Measurements from ENCODE around the gene UBR4. TPM values are rescaled to one million over a fixed set of nuclear protein-coding genes. Genes with fewer than 3 reads are reported as not detected.

UBR4 gene
- polyA plus RNA-seq, 1 donor (not counting 4 experiments of a cell fraction or from before 2014, with no cell fraction given), result 39.0 TPM

DNA sequence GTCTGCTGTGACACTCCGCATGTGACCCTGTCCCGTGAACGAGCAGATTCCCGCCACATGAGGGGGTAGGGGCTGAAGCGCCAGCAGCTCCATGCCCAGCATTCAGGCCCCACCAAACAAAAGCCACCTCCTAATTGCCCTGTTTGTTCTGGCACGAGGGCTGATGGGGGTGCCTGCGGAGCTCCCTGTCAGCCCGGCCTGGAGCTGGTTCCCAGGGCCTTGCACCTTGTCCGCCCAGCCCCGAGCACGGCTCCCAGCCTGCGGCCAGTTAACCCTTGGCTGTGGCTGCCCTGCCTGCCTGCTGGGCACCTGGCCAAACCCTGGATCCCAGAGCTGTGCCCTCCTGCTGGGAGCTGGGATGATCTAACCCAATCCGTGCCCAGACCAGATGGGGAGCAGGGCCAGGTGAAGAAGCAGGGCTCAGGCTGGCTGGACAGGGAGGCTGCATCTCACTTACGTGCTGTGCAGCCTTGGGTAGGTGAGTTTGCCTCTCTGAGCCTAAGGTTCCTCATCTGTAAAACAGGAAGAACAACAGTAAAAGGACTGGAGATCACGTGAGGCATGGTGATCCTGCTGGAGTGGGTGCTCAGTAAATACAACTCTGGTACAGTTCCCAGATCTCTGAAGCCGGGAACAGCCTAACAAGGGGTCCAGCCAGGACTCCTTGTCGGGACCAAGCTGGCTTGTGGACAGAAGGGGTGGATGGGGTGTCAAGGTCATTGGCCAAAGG, 142.7 kb downstream of the UBR4 start:
- no peak overlapping the region for H3K4me2 ChIP-seq (ENCODE audit: control insufficient read depth, extremely low read depth, insufficient read depth, low read depth, low read length)
- H3K9me3 ChIP-seq (ENCODE audit: control insufficient read depth, low read depth, low read length), result no peaks in the 10 kb centered on the region
- no peaks in the 10 kb centered on the region for H3K36me3 ChIP-seq (ENCODE audit: control insufficient read depth in 2 of 2, extremely low read depth in 1 of 2, insufficient read depth in 2 of 2, low read length in 2 of 2)
- no peak overlapping the region for H3K9ac ChIP-seq (ENCODE audit: control insufficient read depth, extremely low read depth, insufficient read depth, low read length)
- peaks cover 4% of the 10 kb centered on the region for H3K27me3 ChIP-seq (ENCODE audit: control insufficient read depth, extremely low read depth, insufficient read depth, low read length)
- H3K4me1 ChIP-seq (ENCODE audit: control insufficient read depth, extremely low read depth, insufficient read depth, low read length), result peaks cover 27% of the 10 kb centered on the region
- no peak overlapping the region for H3K4me3 ChIP-seq (ENCODE audit: control insufficient read depth in 2 of 3, extremely low read depth in 1 of 3, insufficient read depth in 2 of 3, low read depth in 1 of 3, low read length in 3 of 3)
- no peaks in the 10 kb centered on the region for H4K20me1 ChIP-seq (ENCODE audit: control insufficient read depth, extremely low read depth, insufficient read depth, low read length)
- H2AFZ ChIP-seq (ENCODE audit: control insufficient read depth, low read length), result no peak overlapping the region
- dilution Hi-C loops (cut with MboI; ENCODE audit: extremely low pct_ligation_motif_present, low sequenced_read_pairs), result no loop called here
- no peak for DNase-seq (ENCODE audit: low read depth, low spot score)
- H3K9me1 ChIP-seq (ENCODE audit: control insufficient read depth, extremely low read depth, insufficient read depth, low read length), result no peaks in the 10 kb centered on the region
- peak; percentile 23 for FAIRE-seq
- no peak for TF ChIP-seq EZH2 (IDR thresholded peaks at IDR 0.05; ENCODE audit: low read length)
- TF ChIP-seq, protein P1, sequence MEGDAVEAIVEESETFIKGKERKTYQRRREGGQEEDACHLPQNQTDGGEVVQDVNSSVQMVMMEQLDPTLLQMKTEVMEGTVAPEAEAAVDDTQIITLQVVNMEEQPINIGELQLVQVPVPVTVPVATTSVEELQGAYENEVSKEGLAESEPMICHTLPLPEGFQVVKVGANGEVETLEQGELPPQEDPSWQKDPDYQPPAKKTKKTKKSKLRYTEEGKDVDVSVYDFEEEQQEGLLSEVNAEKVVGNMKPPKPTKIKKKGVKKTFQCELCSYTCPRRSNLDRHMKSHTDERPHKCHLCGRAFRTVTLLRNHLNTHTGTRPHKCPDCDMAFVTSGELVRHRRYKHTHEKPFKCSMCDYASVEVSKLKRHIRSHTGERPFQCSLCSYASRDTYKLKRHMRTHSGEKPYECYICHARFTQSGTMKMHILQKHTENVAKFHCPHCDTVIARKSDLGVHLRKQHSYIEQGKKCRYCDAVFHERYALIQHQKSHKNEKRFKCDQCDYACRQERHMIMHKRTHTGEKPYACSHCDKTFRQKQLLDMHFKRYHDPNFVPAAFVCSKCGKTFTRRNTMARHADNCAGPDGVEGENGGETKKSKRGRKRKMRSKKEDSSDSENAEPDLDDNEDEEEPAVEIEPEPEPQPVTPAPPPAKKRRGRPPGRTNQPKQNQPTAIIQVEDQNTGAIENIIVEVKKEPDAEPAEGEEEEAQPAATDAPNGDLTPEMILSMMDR (optimal IDR thresholded peaks at IDR 0.05 in 1 of 3, IDR thresholded peaks at IDR 0.05 in 1 of 3, conservative IDR thresholded peaks at IDR 0.05 in 1 of 3; ENCODE audit: extremely low read depth in 1 of 3, insufficient read depth in 2 of 3, low read length in 3 of 3), result no peak
- H3K27ac ChIP-seq (ENCODE audit: control insufficient read depth, insufficient read depth, low read length), result no peak overlapping the region
- no peaks in the 10 kb centered on the region for H3K79me2 ChIP-seq (ENCODE audit: control insufficient read depth, insufficient read depth, low read length)

DNA sequence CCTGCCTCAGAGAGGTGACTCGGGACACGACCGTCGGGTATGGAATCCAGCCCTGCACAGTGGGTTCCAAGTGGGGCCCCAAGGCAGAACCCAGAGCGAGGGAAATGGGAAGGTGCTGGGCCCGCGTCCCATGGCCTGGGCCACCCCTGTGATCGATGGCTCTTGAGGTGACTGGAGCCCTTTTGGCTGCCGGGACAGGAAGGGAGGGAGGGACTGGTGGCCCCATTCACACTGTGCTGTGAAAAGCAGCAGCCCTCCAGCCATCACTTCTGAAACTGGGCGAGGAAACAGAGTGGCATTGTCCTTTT, 143.2 kb downstream of the UBR4 start:
- Histone ChIP-seq H3K4me2 (ENCODE audit: control insufficient read depth, extremely low read depth, insufficient read depth, low read depth, low read length) (no peak overlapping the region), H3K9ac (ENCODE audit: control insufficient read depth, extremely low read depth, insufficient read depth, low read length) (no peak overlapping the region)
- dilution Hi-C loops (cut with MboI; ENCODE audit: extremely low pct_ligation_motif_present, low sequenced_read_pairs), result no loop called here

More for the DNA sequence above, 143.2 kb downstream of the UBR4 start:
- Histone ChIP-seq H3K27ac (ENCODE audit: control insufficient read depth, insufficient read depth, low read length) (no peak overlapping the region), H3K79me2 (ENCODE audit: control insufficient read depth, insufficient read depth, low read length) (no peaks in the 10 kb centered on the region), H4K20me1 (ENCODE audit: control insufficient read depth, extremely low read depth, insufficient read depth, low read length) (no peaks in the 10 kb centered on the region), H3K9me1 (ENCODE audit: control insufficient read depth, extremely low read depth, insufficient read depth, low read length) (no peaks in the 10 kb centered on the region), H3K4me1 (ENCODE audit: control insufficient read depth, extremely low read depth, insufficient read depth, low read length) (peaks cover 30% of the 10 kb centered on the region), H3K4me3 (ENCODE audit: control insufficient read depth in 2 of 3, extremely low read depth in 1 of 3, insufficient read depth in 2 of 3, low read depth in 1 of 3, low read length in 3 of 3) (no peak overlapping the region), H3K9me3 (ENCODE audit: control insufficient read depth, low read depth, low read length) (no peaks in the 10 kb centered on the region), H3K36me3 (ENCODE audit: control insufficient read depth in 2 of 2, extremely low read depth in 1 of 2, insufficient read depth in 2 of 2, low read length in 2 of 2) (no peaks in the 10 kb centered on the region), H2AFZ (ENCODE audit: control insufficient read depth, low read length) (no peak overlapping the region), H3K27me3 (ENCODE audit: control insufficient read depth, extremely low read depth, insufficient read depth, low read length) (peaks cover 4% of the 10 kb centered on the region)
- no peak for FAIRE-seq
- TF ChIP-seq, protein P1 (optimal IDR thresholded peaks at IDR 0.05 in 1 of 3, IDR thresholded peaks at IDR 0.05 in 1 of 3, conservative IDR thresholded peaks at IDR 0.05 in 1 of 3; ENCODE audit: extremely low read depth in 1 of 3, insufficient read depth in 2 of 3, low read length in 3 of 3), result no peak
- TF ChIP-seq EZH2 (IDR thresholded peaks at IDR 0.05; ENCODE audit: low read length), result no peak
- no peak for DNase-seq (ENCODE audit: low read depth, low spot score)

Measured in keratinocyte (primary cell).